K562 (cell line): Measurements from ENCODE around the gene ACOT7. TPM values are rescaled to one million over a fixed set of nuclear protein-coding genes. Genes with fewer than 3 reads are reported as not detected.

Experiments
- ATAC-seq: fragments of 200-7000 bp; cut with Tn5 transposase; 3 replicates; pipeline ENCODE4 v1.9.1; 2020; ENCODE audit warnings: moderate library complexity
- BruUV-seq: library from RNA; stranded (reverse); fragments of 400-500 nt; replicated peaks from 2 replicates; lab custom pipeline; 2021; lab: Mats Ljungman, UMichigan
- CTCF ChIA-PET: fragments of 300-600 bp; formaldehyde crosslinking; extraction: SDS; loops from one replicate; lab custom pipeline; 2021; ENCODE audit warnings: low intra/inter-chr PET ratio; lab: Yijun Ruan, JAX
- POLR2A ChIA-PET: fragments of 300-600, 350-650 bp; sonication (Branson Sonifier 250); formaldehyde crosslinking; extraction: SDS; loops from one replicate; lab custom pipeline; 2021; ENCODE audit warnings: antibody characterized with exemption, inconsistent platforms; lab: Yijun Ruan, JAX
- DNase-seq, 4 experiments: peaks; one replicate each; pipeline versions ENCODE4 v3.0.0 to v3.0.0-alpha.2; 2011 to 2018; ENCODE audit warnings: low spot score in 3 of 4, mixed read lengths in 3 of 4; ENCODE audit errors: extremely low read depth in 1 of 4
- FAIRE-seq: peaks from 2 replicates; lab custom pipeline; 2011; peaks lifted over from hg19 to GRCh38; lab: Jason Lieb, UNC
- H2AFZ ChIP-seq: 2 replicates; pipeline ENCODE4 v1.6.0; 2011; ENCODE audit warnings: low read depth, low read length, control low read depth, inconsistent platforms
- H3K27ac ChIP-seq: fragments of 200-600 bp; 3 replicates; pipeline ENCODE4 v1.8.0; 2011; ENCODE audit warnings: low read depth, mild to moderate bottlenecking, control low read depth, inconsistent platforms, low read length, moderate library complexity, mixed read lengths; ENCODE audit errors: extremely low read depth
- H3K27me3 ChIP-seq, 2 experiments: fragments of 300-600 bp in 1 of 2; 2 replicates in 1 of 2; 3 replicates in 1 of 2; pipeline versions ENCODE4 v1.6.0 to v1.8.0; 2011; ENCODE audit warnings: inconsistent platforms in 2 of 2, low read length in 2 of 2, mild to moderate bottlenecking in 1 of 2, mixed read lengths in 1 of 2, moderate library complexity in 1 of 2; ENCODE audit not compliant: control insufficient read depth in 2 of 2, insufficient read depth in 2 of 2
- H3K36me3 ChIP-seq: fragments of 300-600 bp; 3 replicates; pipeline ENCODE4 v1.8.0; 2011; ENCODE audit warnings: mild to moderate bottlenecking, low read length, inconsistent platforms; ENCODE audit not compliant: control insufficient read depth, insufficient read depth
- H3K4me1 ChIP-seq, 2 experiments: fragments of 200-600 bp in 1 of 2; replicated peaks in 1 of 2; 2 replicates in 1 of 2; 3 replicates in 1 of 2; pipeline versions ENCODE4 v1.5.1 to v1.8.0; 2011; ENCODE audit warnings: inconsistent platforms in 2 of 2, low read length in 2 of 2, mild to moderate bottlenecking in 1 of 2, mixed read lengths in 1 of 2, moderate library complexity in 1 of 2; ENCODE audit not compliant: control insufficient read depth in 2 of 2, insufficient read depth in 2 of 2
- H3K4me2 ChIP-seq: 2 replicates; pipeline ENCODE4 v1.6.1; 2011; ENCODE audit warnings: low read length, control low read depth, inconsistent platforms, mixed read lengths; ENCODE audit not compliant: insufficient read depth
- H3K4me3 ChIP-seq: fragments of 200-600 bp; sonication (generic), shearing (Covaris generic); 2 replicates; pipeline ENCODE4 v1.5.1; 2016; ENCODE audit warnings: control low read depth, inconsistent platforms
- H3K79me2 ChIP-seq: fragments of 200-600 bp; 3 replicates; pipeline ENCODE4 v1.8.0; 2011; ENCODE audit warnings: low read length, inconsistent platforms; ENCODE audit not compliant: control insufficient read depth, insufficient read depth
- H3K9ac ChIP-seq, 2 experiments: 2 replicates each; pipeline versions ENCODE4 v1.6.0 to v1.6.1; 2011; ENCODE audit warnings: low read depth in 2 of 2, low read length in 2 of 2, control low read depth in 1 of 2, inconsistent platforms in 1 of 2, mild to moderate bottlenecking in 1 of 2, mixed read lengths in 1 of 2; ENCODE audit not compliant: insufficient read depth in 1 of 2
- H3K9me1 ChIP-seq: one replicate; pipeline ENCODE4 v1.6.0; 2011; ENCODE audit warnings: inconsistent platforms, mild to moderate bottlenecking, low read length, moderate library complexity; ENCODE audit not compliant: control insufficient read depth, insufficient read depth
- H3K9me3 ChIP-seq: replicated peaks from 2 replicates; pipeline ENCODE4 v1.5.1; 2011; ENCODE audit warnings: low read depth, low read length, inconsistent platforms; ENCODE audit not compliant: control insufficient read depth, insufficient read depth
- H4K20me1 ChIP-seq: replicated peaks from 2 replicates; pipeline ENCODE4 v1.6.1; 2011; ENCODE audit warnings: low read length, inconsistent platforms, mixed read lengths; ENCODE audit not compliant: control insufficient read depth, insufficient read depth
- E4F1 ChIP-seq: fragments of 250-450 bp; sonication (Bioruptor Pico); IDR thresholded peaks from 2 replicates; pipeline ENCODE4 v1.5.0; 2021; ENCODE audit warnings: mild to moderate bottlenecking, borderline replicate concordance
- ETS2 ChIP-seq: IDR thresholded peaks from 2 replicates; pipeline ENCODE4 v1.6.1; 2016; ENCODE audit warnings: borderline replicate concordance, missing genetic modification characterization, mild to moderate bottlenecking, moderate library complexity, missing compliant biosample characterization; ENCODE audit not compliant: poor library complexity, severe bottlenecking
- EWSR1 ChIP-seq: fragments of 450-650 bp; IDR thresholded peaks from 2 replicates; pipeline ENCODE4 v1.6.1; 2018; ENCODE audit warnings: borderline replicate concordance, mild to moderate bottlenecking, low read depth, moderate library complexity; ENCODE audit not compliant: partially characterized antibody
- HEY1 ChIP-seq: fragments of 250-450 bp; sonication (Bioruptor Pico); IDR thresholded peaks from 2 replicates; pipeline ENCODE4 v1.5.0; 2020; ENCODE audit warnings: mild to moderate bottlenecking, moderate library complexity, borderline replicate concordance
- KDM4B ChIP-seq, 2 experiments: fragments of 450-650 bp in 1 of 2; sonication (generic) in 1 of 2; IDR thresholded peaks; 2 replicates each; pipeline ENCODE4 v1.6.1; 2016 to 2017; ENCODE audit warnings: borderline replicate concordance in 2 of 2, antibody characterized with exemption in 1 of 2, low read depth in 1 of 2, mild to moderate bottlenecking in 1 of 2
- MEF2D ChIP-seq: conservative IDR thresholded peaks from 2 replicates; pipeline ENCODE4 v1.6.1; 2016; ENCODE audit warnings: low read depth, missing genetic modification characterization, missing compliant biosample characterization
- TCF7L2 ChIP-seq: fragments of 150-350 bp; IDR thresholded peaks from 2 replicates; pipeline ENCODE4 v1.6.1; 2016; ENCODE audit warnings: low read depth, mild to moderate bottlenecking, low read length, moderate library complexity
- ZNF274 ChIP-seq: IDR thresholded peaks from 2 replicates; pipeline ENCODE4 v1.6.1; 2011; ENCODE audit warnings: low read depth, mild to moderate bottlenecking, low read length, moderate library complexity, borderline replicate concordance
- WGBS: fragments of 100-300 bp; shearing (Covaris generic); methylation state at CpG from one replicate; pipeline ENCODE4 v1.1.6; 2016; ENCODE audit warnings: low coverage, mixed read lengths; ENCODE audit not compliant: insufficient coverage; ENCODE audit errors: missing lambda C conversion rate; 5-methylcytosine and 5-hydroxymethylcytosine counted together
- in situ Hi-C: fragments of 300-500 bp; cut with MboI; formaldehyde crosslinking; loops from 4 replicates; pipeline ENCODE4 v1.15.0; 2018; ENCODE audit warnings: inconsistent platforms, mixed read lengths
- intact Hi-C: fragments of 100-400 bp; cut with micrococcal nuclease; formaldehyde crosslinking; loops from 2 replicates; pipeline ENCODE4 v1.14.2; 2022
- polyA plus RNA-seq, 8 experiments: library from polyadenylated mRNA; depleted of rRNA in 4 of 8; stranded (reverse) in 5 of 8; unstranded in 3 of 8; fragments of >200 nt; fragmentation: Nextera tagmentation in 2 of 8; fragmentation: Illumina TruSeq in 1 of 8; extraction: Ambion mirVana in 2 of 8; extraction: Trizol in 1 of 8; gene quantifications; 2 replicates each; pipeline versions ENCODE4 v1.2.1 to v1.2.3, GENCODE V29; 2011 to 2014; ENCODE audit warnings: inconsistent platforms in 1 of 8, missing spikeins in 1 of 8
- total RNA-seq, 7 experiments: library from RNA; depleted of rRNA in 6 of 7; stranded (reverse); fragments of >200 nt in 6 of 7; fragmentation: Illumina TruSeq in 2 of 7; extraction: Trizol in 2 of 7; gene quantifications; 2 replicates each; pipeline versions ENCODE4 v1.2.1 to v1.2.3, GENCODE V29; 2011 to 2021; ENCODE audit warnings: low replicate concordance in 1 of 7

Gene ACOT7
- total and polyA plus RNA-seq, 9 of the 15 experiments (the other 6 are each of a cell fraction or from before 2014, with no cell fraction given) = 7.0 to 92.6 (median 37.2) TPM

GRCh38 chr1:6322161-6322560, 71.4 kb downstream of the ACOT7 start (continued):
- TF ChIP-seq ZNF274 (no peak), TCF7L2 (no peak), KDM4B (IDR thresholded peaks at IDR 0.05; ENCODE audit: borderline replicate concordance in 2 of 2, low read depth in 1 of 2) (no peak), EWSR1 (no peak), HEY1 (CRISPR knock-in tag) (no peak), ETS2 (tag) (no peak)

GRCh38 chr1:6321205-6321604, 72.4 kb downstream of the ACOT7 start:
- no peak overlapping the region for H3K9ac ChIP-seq
- POLR2A ChIA-PET = no interaction called here

More at GRCh38 chr1:6321205-6321604, 72.4 kb downstream of the ACOT7 start:
- intact Hi-C loops (no loop called here), in situ Hi-C loops (no loop called here)
- peaks cover under 1% of the 10 kb centered on the region for H3K9me1 ChIP-seq
- CTCF ChIA-PET = no interaction called here
- no peak overlapping the region for H3K27ac ChIP-seq
- 57% methylated on average over 8 of the region's 8 CpGs for WGBS
- H3K27me3 ChIP-seq = no peaks in the 10 kb centered on the region
- no peaks in the 10 kb centered on the region; the same call in none of the 2 replicates for H4K20me1 ChIP-seq
- TF ChIP-seq MEF2D (0 out of 2 replicates have a peak, but pooled peaks have one; percentile 15), E4F1 (CRISPR knock-in tag) (no peak)
- H3K9me3 ChIP-seq = no peaks in the 10 kb centered on the region
- H3K4me2 ChIP-seq = no peak overlapping the region
- peaks cover 14% of the 10 kb centered on the region; the same call in 1 of the 3 replicates for H3K36me3 ChIP-seq
- FAIRE-seq = no peak
- ATAC-seq = no peak
- peaks cover 7 to 12% of the 10 kb centered on the region in 2 experiments for H3K4me1 ChIP-seq
- DNase-seq = no peak
- H2AFZ ChIP-seq = no peak overlapping the region
- H3K4me3 ChIP-seq = no peak overlapping the region
- H3K79me2 ChIP-seq = no peaks in the 10 kb centered on the region
- BruUV-seq = no TSS peak
